HG03045 (cell line): ENCODE measurements around the gene MGAT1.
"Not testable (repeated sequence)": the region's sequence is repeated elsewhere in the genome, so short reads cannot be mapped to it uniquely, and the experiment has no call there.

ENCODE experiments used
- ATAC-seq: cut with Tn5 transposase; IDR thresholded peaks from one replicate; pipeline ENCODE4 v1.9.1; 2021; ENCODE audit warnings: mild to moderate bottlenecking, moderate library complexity; ENCODE audit not compliant: unreplicated experiment

MGAT1 gene

DNA sequence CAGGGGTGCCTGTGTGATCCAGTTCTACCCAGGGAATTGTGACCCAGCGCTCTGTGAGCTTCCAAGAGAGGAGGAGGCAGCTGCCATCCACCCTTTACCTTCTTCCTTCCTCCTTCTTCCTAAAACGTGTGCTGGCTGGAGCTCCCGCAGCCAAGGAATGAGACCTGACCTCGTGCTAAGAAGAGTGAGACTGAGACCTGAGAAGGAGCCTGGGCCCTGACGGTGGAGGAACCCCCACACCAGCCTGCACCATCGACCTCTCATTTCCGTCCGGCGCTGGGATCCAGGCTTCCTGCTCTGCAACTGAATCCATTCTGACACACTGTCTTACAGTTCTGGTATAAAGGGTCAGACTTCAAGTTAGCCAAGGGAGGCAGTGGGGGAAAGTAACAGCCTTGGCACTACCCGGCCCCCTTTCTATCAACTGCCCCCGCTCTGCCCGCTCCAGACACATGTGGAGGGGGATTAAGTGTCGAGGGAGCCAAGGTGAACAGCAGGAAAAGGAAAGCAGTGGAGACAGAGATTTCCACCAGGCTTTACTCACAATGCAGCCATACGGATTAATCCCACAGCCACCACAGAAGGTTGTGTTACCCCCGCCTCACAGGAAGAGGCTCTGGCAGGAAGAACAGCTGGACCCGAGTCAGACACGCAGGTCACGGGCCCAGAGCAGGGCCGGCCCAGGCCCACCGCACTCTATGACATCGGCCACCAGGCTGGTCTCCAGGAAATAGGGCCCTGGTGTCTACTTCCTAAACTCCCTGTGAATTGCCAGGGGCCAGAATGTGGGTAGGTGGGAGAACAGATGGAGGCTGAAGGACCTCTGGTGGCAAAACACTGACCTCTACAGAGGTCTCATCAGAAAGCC, 15.8 kb downstream of the MGAT1 start:
- ATAC-seq: no peak

DNA sequence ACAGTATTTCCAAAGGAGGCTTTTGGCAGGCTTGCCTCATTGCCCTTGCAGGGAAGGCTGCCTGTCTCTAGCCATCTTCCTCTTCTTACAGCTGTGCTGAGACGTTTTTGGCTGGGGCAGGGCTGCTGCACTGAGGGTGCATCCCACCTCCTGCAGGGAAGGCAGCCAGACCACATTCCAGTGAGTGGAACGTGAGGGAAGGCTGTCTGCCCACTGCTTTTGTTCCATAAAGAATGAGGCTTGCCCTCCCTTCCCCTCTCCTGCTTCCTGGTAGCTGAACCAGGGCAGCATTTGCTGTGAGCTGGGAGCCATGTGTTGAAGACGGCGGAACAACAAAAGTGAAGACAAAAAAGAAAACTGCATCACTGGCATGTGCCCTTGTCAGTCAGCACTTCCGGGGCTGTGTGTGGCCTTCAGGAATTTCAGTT, 16.8 kb downstream of the MGAT1 start:
- ATAC-seq: no peak

DNA sequence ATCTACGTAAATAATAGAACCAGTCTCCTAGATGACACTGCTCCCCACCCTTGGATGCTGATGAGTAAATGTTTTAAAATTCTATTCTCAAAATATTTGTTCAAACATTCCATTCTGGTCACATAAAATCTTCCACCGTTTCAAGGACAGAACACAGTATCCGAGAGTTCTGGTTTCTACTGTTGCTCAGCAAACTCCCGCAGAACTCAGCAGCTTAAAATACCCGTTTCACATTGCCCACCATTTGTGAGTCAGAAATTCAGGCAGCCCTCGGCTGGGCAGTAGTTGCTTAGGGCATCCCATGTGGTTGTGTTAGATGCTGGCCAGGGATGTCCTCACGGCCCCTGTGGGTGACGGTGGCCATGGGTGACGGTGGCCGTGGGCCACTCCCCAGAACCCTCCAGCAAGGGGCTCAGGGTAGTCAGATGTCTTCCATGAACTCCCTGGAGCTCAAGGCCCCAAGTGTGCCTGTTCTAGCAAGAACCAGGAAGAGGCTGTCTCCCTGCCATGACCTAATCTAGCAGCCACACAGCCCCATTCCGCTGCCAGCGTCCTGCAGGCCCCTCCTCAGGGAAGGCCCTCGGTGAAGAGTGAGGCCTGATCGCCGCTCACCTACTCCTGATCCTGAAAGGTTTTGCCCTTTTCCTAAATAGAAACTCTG, 17.4 kb downstream of the MGAT1 start:
- no peak for ATAC-seq

DNA sequence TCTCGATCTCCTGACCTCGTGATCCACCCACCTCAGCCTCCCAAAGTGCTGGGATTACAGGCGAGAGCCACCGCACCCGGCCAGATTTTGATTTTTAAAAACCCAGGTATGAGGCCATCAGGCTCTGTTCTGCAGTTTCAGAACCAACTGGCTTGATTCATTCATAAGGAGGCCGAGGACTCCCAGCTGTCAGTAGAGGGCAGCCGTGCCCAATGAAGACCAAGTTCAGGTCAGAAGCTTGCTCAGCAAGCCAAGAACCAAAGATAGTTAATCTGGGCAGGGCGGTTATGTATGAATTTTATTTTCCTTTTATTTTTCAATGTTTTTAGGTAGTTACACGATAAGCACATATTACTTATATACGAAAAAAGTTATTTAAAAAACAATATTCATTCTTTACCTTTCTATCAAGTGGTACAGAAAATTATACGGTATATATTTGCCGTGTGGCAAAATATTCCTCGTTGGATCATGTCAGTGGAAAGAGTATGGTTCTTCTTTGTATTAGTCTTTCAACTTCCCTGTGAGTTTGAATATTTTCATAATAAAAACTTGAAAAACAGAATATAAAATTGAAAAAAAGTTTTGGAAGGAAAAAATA, 18.0 kb downstream of the MGAT1 start:
- ATAC-seq: peak; percentile 50

DNA sequence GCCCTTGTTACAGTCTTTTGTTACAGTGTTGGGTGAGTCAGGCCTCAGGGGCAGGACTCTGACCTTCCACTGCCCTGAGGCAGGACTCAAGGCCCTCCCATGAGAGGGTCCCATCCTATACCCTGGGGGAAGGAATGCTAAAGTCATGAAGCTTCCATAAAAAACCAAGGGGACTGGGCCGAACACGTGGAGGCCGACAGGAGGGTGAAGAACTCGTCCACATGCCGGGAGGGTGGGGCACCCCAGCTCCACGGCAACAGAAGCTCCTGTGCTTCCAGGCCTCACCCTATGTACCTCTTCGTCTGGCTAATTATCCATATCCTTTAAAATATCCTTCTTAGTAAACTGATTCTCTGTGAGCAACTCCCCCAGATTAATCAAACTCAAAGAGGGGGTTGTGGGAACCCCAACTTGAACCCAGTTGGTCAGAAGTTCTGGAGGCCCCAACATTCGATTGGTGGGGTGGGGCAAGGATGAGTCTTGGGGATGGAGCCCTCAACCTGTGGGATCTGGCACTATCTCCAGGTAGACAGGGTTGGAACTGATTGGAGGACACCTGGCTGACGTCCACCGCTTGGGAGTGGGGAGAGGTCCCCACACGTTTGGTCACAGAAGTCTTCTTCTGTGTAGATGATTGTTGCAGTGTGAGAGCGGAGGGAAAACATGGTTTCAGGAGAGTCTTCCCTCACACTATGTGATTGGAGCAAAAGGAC, 19.1 kb downstream of the MGAT1 start:
- no peak for ATAC-seq

DNA sequence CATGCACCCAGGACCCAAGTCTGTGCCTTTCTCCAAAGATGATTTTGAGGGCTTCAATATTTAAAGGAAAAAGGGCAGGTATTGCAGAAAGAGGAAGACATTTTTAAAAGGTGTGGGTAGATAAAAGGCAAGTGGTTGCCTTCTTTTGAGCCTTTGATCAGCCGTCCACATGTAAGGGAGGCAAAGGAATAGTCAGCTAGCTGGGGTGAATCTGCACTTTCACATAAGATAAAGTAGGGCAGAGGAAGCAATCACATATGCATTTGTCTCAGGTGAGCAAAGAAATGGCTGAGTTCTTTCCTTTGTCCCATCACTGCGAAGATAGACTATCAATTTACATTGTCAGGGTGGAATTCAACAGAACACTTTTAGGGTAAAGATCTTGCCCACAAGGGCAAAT, 19.9 kb downstream of the MGAT1 start:
- ATAC-seq: no peak

DNA sequence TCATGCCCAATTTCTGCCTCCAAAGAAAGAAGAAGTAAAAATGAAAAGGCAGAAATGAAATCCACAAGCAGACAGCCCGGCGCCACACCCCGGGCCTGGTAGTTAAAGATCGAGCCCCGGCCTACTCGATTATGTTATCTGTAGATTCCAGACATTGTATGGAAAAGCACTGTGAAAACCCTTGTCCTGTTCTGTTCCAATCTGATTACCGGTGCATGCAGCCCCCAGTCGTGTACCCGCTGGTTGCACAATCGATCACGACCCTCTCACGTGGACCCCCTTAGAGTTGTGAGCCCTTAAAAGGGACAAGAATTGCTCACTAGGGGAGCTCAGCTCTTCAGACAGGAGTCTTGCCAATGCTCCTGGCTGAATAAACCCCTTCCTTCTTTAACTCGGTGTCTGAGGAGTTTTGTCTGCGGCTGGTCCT, 20.7 kb downstream of the MGAT1 start:
- not testable (repeated sequence) for ATAC-seq

DNA sequence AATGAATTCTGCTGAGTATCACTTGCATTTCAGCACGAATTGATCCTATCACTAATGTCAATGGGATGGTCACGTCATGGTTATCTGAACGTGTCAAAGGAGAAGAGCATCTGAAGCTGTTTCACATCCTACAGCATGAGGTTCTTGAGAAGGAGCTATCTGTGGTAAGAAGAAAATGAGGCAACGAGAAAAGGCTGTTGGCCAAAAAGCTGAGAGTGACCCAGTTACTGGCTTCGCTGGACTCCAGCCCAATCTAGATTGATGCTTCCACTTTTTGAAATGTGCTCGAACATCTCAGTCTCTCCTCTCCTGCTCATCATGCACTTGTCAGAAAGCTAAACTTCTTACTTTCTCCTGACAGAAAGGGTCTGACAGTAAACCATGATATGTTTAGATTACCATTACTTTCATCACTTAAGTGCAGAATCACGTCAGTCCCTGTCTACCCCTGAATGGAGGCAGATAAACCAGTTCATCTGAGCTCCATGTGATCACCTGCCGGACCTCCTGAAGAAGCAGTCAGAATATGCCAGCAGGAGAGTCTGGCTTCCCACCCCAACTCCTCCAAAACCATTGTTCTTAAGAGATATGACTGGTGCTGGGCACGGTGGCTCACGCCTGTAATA, 22.5 kb downstream of the MGAT1 start:
- no peak for ATAC-seq

DNA sequence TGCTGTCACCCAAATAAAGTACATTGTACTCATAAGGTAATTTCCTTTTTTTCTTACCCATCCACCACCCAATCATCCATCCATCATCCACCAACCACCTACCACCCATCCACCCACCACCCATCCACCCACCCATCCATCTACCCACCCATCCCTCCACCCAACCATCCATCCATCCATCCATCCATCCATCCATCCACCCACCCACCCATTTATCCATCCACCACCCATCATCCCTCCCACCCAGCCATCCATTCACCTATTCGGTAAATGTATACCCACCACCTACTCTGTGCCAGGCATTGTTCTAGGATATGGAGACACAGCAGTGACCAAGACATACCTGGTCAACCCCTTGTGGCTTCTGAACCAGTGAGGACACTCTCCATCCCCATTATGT, 25.1 kb downstream of the MGAT1 start:
- no peak for ATAC-seq

DNA sequence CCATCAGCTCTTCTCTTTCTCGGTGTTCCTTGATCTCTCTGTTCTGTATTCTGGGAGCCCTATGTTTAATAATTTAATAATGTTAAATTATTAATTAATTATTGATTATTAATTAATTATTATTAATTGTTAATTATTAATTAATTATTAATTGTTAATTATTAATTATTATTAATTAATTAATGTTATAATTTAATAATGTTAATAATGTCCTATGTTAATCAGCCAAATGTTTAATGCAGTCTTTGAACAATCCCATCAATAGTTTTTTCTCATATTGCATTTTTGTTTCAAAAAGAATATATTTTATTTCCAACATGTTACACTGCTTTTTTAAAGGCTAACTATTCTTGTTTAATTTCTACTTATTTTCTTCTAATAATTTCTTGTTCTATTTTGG, 26.2 kb downstream of the MGAT1 start:
- no peak for ATAC-seq

DNA sequence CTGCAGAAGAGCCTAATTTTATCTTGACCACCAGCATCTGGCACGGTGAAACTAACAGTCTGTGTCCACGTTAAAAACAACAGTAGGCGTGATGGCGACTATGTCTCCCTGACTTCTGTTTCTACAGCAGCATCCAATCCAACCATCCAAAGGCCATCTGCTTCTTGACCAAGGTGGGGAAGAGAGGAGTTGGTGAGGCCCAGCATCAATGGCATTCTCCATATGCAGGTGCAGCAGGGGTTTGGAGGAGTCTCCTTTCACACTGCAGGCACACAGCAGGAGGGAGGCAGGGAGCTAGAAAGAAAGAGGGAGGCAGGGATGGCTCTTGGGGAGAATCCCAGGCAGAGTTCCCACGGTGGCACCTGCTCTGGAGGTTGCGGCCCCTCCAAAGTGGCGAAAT, 27.0 kb downstream of the MGAT1 start:
- no peak for ATAC-seq

DNA sequence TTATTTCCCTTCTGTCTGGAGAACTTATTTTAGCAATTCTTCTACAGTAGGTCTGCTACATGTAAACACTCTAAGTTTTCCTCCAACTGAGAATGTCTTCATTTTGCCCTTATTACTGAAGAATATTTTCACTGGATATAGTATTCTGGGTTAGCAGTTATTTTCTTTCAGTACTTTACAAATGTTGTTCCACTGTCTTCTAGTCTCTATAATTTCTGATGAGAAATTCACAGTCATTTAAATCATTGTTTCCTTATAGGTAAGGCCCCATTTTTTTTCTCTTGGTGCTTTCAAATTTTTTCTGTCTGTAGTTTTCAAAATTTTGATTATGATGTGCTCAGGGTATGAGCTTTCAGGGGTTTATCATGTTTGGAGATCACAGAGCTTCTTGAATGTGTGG, 30.8 kb downstream of the MGAT1 start:
- no peak for ATAC-seq

DNA sequence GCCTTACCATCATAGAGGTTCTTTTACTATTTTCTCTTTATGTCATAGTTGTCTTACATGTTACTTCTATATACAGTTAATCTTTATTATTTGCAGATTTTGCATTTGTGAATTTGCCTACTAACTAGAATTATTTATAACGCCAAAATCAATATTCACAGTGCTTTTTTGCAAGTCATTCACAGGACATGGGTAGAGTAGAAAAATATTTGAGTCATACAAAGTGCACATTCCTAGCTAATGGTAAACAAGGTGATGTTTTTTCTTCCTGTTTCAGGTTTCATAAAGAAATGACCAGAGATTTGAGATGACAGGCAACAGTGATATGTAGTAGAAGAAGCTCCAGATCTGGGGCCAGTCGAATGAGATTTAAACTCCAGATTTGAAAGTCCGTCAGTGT, 32.8 kb downstream of the MGAT1 start:
- ATAC-seq: no peak

DNA sequence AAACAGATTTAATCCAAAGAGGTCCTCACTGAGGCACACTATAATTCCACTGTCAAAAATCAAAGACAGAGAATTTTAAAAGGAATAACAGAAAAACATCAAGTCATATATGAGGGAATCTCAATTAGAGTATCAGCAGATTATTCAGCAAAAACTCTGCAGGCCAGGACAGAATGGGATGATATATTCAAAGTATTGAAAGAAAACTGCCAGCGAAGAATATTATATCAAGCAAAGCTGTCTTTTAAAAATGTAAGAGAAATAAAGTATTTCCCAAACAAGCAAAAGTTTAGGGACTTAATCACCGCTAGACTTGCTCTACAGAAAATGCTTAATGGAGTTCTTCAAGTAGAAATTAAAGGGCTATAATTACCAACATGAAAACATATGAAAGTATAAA, 47.0 kb downstream of the MGAT1 start:
- ATAC-seq: no peak

DNA sequence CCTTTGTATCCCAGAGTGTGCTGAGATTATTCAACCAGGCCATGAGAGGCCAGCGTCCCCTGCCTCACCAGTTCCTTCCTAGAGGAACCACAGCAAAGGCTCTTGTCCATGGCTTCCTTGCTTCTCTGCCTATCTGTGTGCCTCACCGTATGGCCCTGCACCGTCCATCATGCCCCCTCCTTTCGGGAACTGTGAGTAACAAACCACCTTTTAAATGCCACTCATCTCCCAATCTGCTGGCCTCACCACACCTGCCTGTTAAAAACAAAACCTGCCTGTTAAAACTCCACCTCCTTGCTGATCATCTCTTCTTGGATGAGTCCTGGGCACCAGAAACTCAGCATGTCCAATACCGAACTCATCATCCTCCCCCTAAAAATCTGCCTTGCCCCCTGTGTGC, 58.4 kb downstream of the MGAT1 start:
- no peak for ATAC-seq

DNA sequence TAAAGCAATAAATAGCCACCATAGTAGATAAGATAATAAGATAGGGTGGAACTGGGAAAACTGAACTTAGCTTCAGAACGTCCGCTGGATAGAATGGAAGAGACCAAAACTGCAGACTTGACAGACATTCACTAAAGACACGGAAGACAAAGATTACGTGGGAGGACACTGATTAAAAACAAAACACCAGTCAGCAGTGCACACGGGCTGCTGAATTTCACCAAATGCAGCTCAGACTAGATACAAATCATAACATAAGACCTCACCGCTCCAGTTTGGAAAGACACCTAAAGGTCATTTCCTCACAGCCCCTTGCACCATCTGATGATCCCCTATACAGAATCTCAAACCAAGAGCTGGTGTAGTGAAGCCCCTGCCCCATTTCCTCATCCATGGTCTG, 59.9 kb downstream of the MGAT1 start:
- no peak for ATAC-seq

DNA sequence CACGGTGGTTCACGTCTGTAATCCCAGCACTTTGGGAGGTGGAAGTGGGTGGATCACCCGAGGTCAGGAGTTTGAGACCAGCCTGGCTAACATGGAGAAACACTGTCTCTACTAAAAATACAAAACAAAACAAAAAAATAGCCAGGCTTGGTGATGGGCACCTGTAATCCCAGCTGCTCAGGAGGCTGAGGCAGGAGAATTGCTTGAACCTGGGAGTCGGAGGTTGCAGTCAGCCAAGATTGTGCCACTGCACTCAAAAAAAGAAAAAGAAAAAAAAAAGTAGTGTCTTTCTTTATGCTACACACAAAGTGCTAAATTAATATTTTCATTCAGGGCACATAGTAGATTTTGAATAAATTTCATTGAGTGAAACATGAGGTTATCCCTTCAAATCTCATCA, 61.7 kb downstream of the MGAT1 start:
- ATAC-seq: not testable (repeated sequence)

DNA sequence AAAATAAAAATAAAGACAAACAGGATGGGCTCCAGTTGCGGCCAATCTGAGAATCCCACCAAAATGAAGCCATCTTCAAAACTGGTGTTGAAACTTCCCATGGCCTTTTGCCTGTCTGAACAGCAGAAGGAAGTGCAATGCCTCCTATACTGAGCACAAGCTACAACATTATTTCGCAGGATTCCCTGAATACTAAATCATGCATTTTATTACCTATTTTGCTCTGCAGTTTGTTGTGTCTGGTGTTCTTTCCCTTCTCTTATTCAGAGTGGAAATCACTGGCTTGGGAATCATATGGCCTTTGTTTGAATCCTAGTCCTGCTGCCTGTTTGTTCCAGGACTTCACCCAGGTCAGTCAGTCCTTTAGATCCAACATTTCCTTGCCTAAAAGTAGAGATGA, 62.6 kb downstream of the MGAT1 start, which contains the start of gene OR2Y1:
OR2Y1 (minus strand) TSS at position 101 of the 400 bp plus-strand sequence; CDS start at position 101, 0 bp downstream.
- no peak for ATAC-seq

DNA sequence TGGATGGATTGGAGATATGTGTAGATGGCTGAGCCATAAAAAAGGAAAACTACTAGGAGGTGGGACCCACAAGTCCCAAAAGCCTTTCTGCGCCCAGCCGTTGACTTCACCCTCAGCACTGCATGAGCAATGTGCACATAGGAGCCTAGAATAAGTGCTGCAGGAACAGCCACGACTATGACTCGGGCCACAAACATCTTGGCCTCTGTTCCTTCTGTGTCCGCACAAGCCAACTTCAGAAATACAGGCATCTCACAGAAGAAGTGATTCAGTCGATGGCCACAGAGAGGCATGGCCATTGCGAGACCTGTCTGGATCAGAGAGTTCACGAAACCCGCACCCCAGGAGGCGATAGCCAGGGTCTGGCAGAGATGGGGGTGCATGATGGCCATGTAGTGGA, 63.3 kb downstream of the MGAT1 start:
- ATAC-seq: no peak

DNA sequence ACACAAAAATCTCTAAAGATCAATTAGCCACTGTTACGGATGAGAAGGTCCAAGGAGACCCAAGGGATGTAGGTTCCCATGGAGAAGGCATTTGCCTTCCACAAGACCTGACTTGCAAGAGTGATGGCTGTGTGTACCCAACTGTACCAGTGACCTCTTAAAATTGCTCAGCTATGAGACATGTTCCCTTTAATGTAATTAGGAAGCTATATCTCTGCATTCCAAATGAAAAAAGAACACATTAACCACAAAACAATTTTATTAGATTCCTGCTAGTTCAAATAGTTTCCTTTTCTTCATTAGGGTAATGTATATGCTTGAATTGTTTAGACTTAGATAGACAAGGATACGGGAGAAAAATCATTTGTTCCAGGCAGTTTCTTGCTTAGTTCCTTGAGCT, 66.1 kb downstream of the MGAT1 start:
- no peak for ATAC-seq
